Measurements from ENCODE around the gene TOB1. TPM values are rescaled to one million over a fixed set of nuclear protein-coding genes. Genes with fewer than 3 reads are reported as not detected.

The TOB1 gene
- total RNA-seq, 1 donor from 2014 or later = 41.7 TPM

DNA sequence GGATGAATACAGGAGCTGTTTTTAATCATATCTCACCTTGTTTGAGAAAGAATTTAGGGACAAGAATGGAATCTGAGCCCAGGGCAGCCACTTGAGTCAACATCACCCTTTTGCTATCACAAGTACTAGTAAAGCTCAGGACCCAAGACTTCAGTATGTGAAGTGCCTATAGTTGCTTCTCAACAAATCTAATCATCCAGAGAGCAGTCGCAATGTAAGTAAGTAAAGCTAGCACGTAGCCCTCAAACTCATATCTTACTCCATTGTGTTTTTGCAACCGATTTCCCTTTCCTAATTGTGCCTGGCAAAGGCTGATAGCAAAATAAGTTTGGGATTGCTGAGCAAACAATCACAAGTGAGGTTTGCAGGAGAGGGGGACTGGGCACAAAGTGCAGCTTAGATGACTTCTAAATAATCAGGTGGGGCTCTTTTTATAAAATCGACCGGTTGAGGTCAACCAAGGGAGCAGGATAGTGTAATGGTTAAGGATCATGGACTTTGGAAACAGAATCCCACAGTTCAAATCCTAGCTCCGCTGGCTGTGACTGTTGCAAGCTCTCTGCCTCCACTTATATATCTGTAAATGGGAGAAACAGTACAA, 13.0 kb downstream of the TOB1 start:
- peak overlapping the region in 1 of 2 donors; percentile 60 for H3K4me3 ChIP-seq
- H3K36me3 ChIP-seq = no peaks in the 10 kb centered on the region
- TF ChIP-seq CTCF (IDR thresholded peaks at IDR 0.05) = no peak
- intact Hi-C loops (cut with DNase I) = loop anchor here (2.0 kb wide), 1 partner anchor 300 kb away; the partner anchor contains the start of gene NME1
- H3K27ac ChIP-seq = peak overlapping the region; percentile 79 to 83
- no peaks in the 10 kb centered on the region for H3K4me1 ChIP-seq
- H3K27me3 ChIP-seq = no peaks in the 10 kb centered on the region
- no peak for DNase-seq (ENCODE audit: low spot score in 2 of 2)
- no peaks in the 10 kb centered on the region for H3K9me3 ChIP-seq

GRCh38 chr17:50850640-50851039, 15.5 kb downstream of the TOB1 start:
- intact Hi-C loops (cut with DNase I) = no loop called here
- no peaks in the 10 kb centered on the region for H3K27me3 ChIP-seq

DNA sequence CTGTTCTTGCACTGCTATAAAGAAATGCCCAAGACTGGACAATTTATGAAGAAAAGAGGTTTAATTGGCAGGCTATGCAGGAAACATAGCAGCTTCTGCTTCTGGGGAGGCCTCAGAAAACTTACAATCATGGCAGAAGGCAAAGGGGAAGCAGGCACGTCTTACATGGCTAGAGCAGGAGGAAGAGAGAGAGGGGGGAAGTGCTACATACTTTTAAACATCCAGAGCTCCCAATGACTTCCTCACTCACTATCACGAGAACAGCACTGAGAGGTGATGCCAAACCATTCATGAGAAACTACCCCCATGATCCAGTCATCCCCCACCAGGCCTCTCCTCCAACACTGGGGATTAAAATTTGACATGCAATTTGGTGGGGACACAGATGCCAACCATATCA, 17.4 kb downstream of the TOB1 start:
- Histone ChIP-seq H3K36me3 (no peaks in the 10 kb centered on the region), H3K4me1 (no peaks in the 10 kb centered on the region), H3K9me3 (no peaks in the 10 kb centered on the region), H3K27me3 (no peaks in the 10 kb centered on the region), H3K27ac (no peak overlapping the region), H3K4me3 (no peak overlapping the region)
- no peak for DNase-seq (ENCODE audit: low spot score in 2 of 2)
- intact Hi-C loops (cut with DNase I) = no loop called here
- TF ChIP-seq CTCF (IDR thresholded peaks at IDR 0.05) = no peak

More at GRCh38 chr17:50850640-50851039, 15.5 kb downstream of the TOB1 start:
- no peak overlapping the region for H3K27ac ChIP-seq
- no peaks in the 10 kb centered on the region for H3K9me3 ChIP-seq
- DNase-seq (ENCODE audit: low spot score in 2 of 2) = no peak
- H3K4me3 ChIP-seq = no peak overlapping the region
- no peak for TF ChIP-seq CTCF (IDR thresholded peaks at IDR 0.05)
- no peaks in the 10 kb centered on the region for H3K4me1 ChIP-seq
- H3K36me3 ChIP-seq = no peaks in the 10 kb centered on the region

DNA sequence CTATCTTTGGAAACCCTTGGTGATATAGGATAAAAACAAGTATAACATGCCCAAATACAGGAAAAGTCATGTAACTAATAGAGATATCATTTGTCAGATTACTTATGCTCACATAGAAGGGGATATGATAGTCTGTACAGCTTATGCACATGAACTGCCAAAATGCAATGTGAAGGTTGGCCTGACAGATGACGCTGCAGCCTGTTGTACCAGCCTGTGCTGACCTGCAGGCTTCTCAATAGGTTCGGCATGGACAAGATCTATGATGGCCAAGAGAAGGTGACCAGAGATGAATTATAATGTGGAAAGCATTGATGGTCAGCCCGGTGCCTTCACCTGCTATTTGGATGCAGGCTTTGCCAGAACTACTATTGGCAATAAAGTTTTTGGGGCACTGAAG, 18.1 kb downstream of the TOB1 start:
- intact Hi-C loops (cut with DNase I) = no loop called here
- Histone ChIP-seq H3K36me3 (no peaks in the 10 kb centered on the region), H3K4me1 (no peaks in the 10 kb centered on the region), H3K27ac (no peak overlapping the region), H3K27me3 (no peaks in the 10 kb centered on the region), H3K4me3 (no peak overlapping the region), H3K9me3 (no peaks in the 10 kb centered on the region)
- no peak for TF ChIP-seq CTCF (IDR thresholded peaks at IDR 0.05)
- DNase-seq (ENCODE audit: low spot score in 2 of 2) = no peak

GRCh38 chr17:50847566-50847965, 18.6 kb downstream of the TOB1 start:
- H3K9me3 ChIP-seq = no peaks in the 10 kb centered on the region
- no peaks in the 10 kb centered on the region for H3K27me3 ChIP-seq
- no peak overlapping the region for H3K4me3 ChIP-seq
- H3K4me1 ChIP-seq = no peaks in the 10 kb centered on the region
- DNase-seq (ENCODE audit: low spot score in 2 of 2) = no peak
- intact Hi-C loops (cut with DNase I) = no loop called here
- H3K27ac ChIP-seq = no peak overlapping the region
- no peak for TF ChIP-seq CTCF (IDR thresholded peaks at IDR 0.05)
- H3K36me3 ChIP-seq = no peaks in the 10 kb centered on the region
